Kidney (tissue), 14 donors: Measurements from ENCODE around the gene PHF21B. TPM values are rescaled to one million over a fixed set of nuclear protein-coding genes. Genes with fewer than 3 reads are reported as not detected.

Experiments
- DNase-seq, 5 donors: peaks; one replicate each; pipeline ENCODE4 v3.0.0-alpha.2; 2013 to 2020
- FAIRE-seq: peaks from 2 replicates; lab custom pipeline; 2012; peaks lifted over from hg19 to GRCh38; lab: Jason Lieb, UNC
- H3K27ac ChIP-seq, 2 donors: one replicate each; pipeline ENCODE4 v1.7.0; 2013; ENCODE audit warnings: low read depth in 2 of 2, low read length in 2 of 2, inconsistent platforms in 1 of 2
- H3K27me3 ChIP-seq: one replicate; pipeline ENCODE4 v1.7.1; 2013; ENCODE audit warnings: low read length, inconsistent platforms; ENCODE audit not compliant: control insufficient read depth, insufficient read depth
- H3K36me3 ChIP-seq, 3 donors: one replicate each; pipeline versions ENCODE4 v1.7.0 to v1.7.1; 2013; ENCODE audit warnings: low read length in 3 of 3, control low read depth in 1 of 3, inconsistent platforms in 1 of 3; ENCODE audit not compliant: insufficient read depth in 3 of 3, control insufficient read depth in 2 of 3
- H3K4me1 ChIP-seq, 3 donors: one replicate each; pipeline versions ENCODE4 v1.7.0 to v1.7.1; 2013; ENCODE audit warnings: low read length in 3 of 3, inconsistent platforms in 1 of 3, low read depth in 1 of 3; ENCODE audit not compliant: control insufficient read depth in 2 of 3, insufficient read depth in 2 of 3
- H3K4me3 ChIP-seq, 3 donors: one replicate each; pipeline versions ENCODE4 v1.7.0 to v1.8.1; 2013; ENCODE audit warnings: low read length in 3 of 3, control low read depth in 1 of 3, inconsistent platforms in 1 of 3
- H3K9ac ChIP-seq, 3 donors: one replicate each; pipeline versions ENCODE4 v1.7.0 to v1.7.1; 2013; ENCODE audit warnings: low read length in 3 of 3, control low read depth in 1 of 3, inconsistent platforms in 1 of 3
- H3K9me3 ChIP-seq, 3 donors: one replicate each; pipeline versions ENCODE4 v1.7.0 to v1.7.1; 2013; ENCODE audit warnings: low read length in 3 of 3, control low read depth in 1 of 3, inconsistent platforms in 1 of 3; ENCODE audit not compliant: control insufficient read depth in 2 of 3, insufficient read depth in 1 of 3
- intact Hi-C: fragments of 100-400 bp; cut with DNase I; formaldehyde crosslinking; loops from one replicate; pipeline ENCODE4 v1.11.1; 2022
- polyA plus RNA-seq: library from polyadenylated mRNA; stranded (reverse); fragments of 350-450 nt; fragmentation: Illumina TruSeq; extraction: RNeasy Lipid Tissue Mini Kit (QIAGEN cat#74804); gene quantifications from one replicate; pipeline ENCODE4 v1.2.3, GENCODE V29; 2014; ENCODE audit warnings: low read depth, low replicate concordance; ENCODE audit not compliant: insufficient read depth
- total RNA-seq: library from RNA; stranded (reverse); fragmentation: NEBNext Ultra II Directional; extraction: Animal tissue kit (Norgen Biotek cat#: 25700); gene quantifications from one replicate; pipeline ENCODE4 v1.2.1, GENCODE V29; 2021
- TF ChIP-seq, protein P1 (sequence below): IDR thresholded peaks from 3 replicates; pipeline ENCODE4 v1.5.1; 2012; ENCODE audit warnings: mild to moderate bottlenecking, moderate library complexity, borderline replicate concordance; ENCODE audit not compliant: insufficient read depth; ENCODE audit errors: extremely low read depth
- donor health status: control.
- donor health status: control.
- donor health status: control.
- donor health status: control.
- donor health status: control.
- donor health status: DM: yes; HTN: yes; CAD: no.
- donor health status: Normal renal cell carcinoma (clear cell type).

Gene PHF21B
- total and polyA plus RNA-seq, 2 donors from 2014 or later, result 1.1 to 2.8 TPM

DNA sequence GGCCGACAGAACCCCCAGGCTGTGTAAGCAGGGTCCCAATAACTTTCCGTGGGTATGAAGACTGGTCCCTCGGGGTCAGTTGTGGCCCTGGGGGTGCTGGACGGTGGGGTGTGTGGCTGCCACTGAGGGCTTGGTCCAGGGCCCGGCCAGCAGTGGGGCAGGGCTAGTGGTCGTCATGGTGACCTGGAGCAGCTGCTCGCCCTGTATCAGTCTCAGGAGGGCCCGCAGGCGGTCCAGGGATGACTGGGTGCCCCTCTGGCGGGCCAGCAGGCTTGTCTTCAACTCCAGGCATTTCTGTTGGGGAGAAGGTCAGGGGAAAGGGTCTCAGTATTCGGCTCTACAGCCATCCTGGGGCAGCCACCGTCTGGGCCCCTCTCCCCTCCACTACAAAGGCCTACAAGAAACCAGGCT lies 126.8 kb downstream of the PHF21B start:
- TF ChIP-seq, protein P1, sequence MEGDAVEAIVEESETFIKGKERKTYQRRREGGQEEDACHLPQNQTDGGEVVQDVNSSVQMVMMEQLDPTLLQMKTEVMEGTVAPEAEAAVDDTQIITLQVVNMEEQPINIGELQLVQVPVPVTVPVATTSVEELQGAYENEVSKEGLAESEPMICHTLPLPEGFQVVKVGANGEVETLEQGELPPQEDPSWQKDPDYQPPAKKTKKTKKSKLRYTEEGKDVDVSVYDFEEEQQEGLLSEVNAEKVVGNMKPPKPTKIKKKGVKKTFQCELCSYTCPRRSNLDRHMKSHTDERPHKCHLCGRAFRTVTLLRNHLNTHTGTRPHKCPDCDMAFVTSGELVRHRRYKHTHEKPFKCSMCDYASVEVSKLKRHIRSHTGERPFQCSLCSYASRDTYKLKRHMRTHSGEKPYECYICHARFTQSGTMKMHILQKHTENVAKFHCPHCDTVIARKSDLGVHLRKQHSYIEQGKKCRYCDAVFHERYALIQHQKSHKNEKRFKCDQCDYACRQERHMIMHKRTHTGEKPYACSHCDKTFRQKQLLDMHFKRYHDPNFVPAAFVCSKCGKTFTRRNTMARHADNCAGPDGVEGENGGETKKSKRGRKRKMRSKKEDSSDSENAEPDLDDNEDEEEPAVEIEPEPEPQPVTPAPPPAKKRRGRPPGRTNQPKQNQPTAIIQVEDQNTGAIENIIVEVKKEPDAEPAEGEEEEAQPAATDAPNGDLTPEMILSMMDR, result no peak
- peaks cover 0 to 6% (median under 1%) of the 10 kb centered on the region in 3 donors for H3K9me3 ChIP-seq
- DNase-seq, result peak in 2 of 5 donors; percentile 4 to 67
- no peaks in the 10 kb centered on the region for H3K27me3 ChIP-seq
- FAIRE-seq, result no peak
- intact Hi-C loops, result no loop called here
- no peak overlapping the region for H3K27ac ChIP-seq
- H3K9ac ChIP-seq, result no peak overlapping the region
- no peaks in the 10 kb centered on the region for H3K4me1 ChIP-seq
- H3K36me3 ChIP-seq, result peaks cover 0 to 7% (median 0%) of the 10 kb centered on the region in 3 donors
- no peak overlapping the region for H3K4me3 ChIP-seq

DNA sequence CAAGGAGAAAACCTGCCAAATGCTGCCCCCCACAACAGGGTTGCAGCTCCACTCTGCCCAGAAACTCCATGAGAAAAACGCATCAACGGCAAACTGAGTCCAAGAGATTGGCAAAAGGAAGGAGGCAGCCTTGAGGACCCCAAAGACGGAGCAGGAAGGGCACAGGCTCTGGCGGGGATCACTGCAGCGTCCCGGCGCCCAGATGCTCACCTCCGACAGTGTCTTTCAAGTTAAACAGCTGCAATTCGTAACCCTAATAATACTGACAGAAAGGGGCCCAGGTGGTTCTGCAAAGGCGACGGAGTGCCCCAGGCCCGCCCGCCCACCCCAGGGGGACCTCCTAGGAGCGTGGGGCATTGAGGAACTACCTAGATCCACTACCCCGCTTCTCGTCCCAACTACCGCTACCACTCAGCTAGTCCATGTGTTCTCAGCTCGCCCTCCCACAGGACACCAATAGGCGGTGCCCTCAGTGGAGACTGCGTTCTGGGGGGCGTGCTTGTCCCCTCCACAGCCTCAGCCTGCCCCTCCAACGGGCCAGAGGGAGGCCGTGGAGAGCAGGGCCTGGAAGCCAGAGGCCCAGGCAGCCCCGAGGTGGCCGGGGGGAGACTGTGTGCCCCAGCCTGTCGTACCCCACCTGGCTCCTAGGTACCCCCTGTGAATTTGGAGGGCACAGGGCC lies 127.4 kb downstream of the PHF21B start:
- no peak for FAIRE-seq
- no peak overlapping the region for H3K4me3 ChIP-seq
- H3K4me1 ChIP-seq, result no peaks in the 10 kb centered on the region
- intact Hi-C loops, result no loop called here
- TF ChIP-seq, protein P1, result no peak
- no peak overlapping the region for H3K9ac ChIP-seq
- peak in 2 of 5 donors; percentile 6 to 39 for DNase-seq
- H3K27me3 ChIP-seq, result no peaks in the 10 kb centered on the region
- H3K27ac ChIP-seq, result no peak overlapping the region
- peaks cover 0 to 7% (median 0%) of the 10 kb centered on the region in 3 donors for H3K36me3 ChIP-seq
- peaks cover 0 to 6% (median 4%) of the 10 kb centered on the region in 3 donors for H3K9me3 ChIP-seq

GRCh38 chr22:44881624-44882023 lies 128.2 kb downstream of the PHF21B start:
- Histone ChIP-seq H3K4me1 (no peaks in the 10 kb centered on the region), H3K9me3 (peaks cover 0 to 6% (median 4%) of the 10 kb centered on the region in 3 donors), H3K9ac (no peak overlapping the region), H3K36me3 (peaks cover 0 to 7% (median 0%) of the 10 kb centered on the region in 3 donors), H3K4me3 (no peak overlapping the region), H3K27ac (no peak overlapping the region), H3K27me3 (no peaks in the 10 kb centered on the region)
- no peak for FAIRE-seq
- intact Hi-C loops, result no loop called here
- DNase-seq, result peak in 2 of 5 donors; percentile 6 to 26
- TF ChIP-seq, protein P1, result no peak
